Measurements from ENCODE around the gene C9orf85.

- TF ChIP-seq CTCF (IDR thresholded peaks at IDR 0.05) (no peak), POLR2A (IDR thresholded peaks at IDR 0.05) (no peak)
Measured at GRCh38 chr9:71897577-71897976, 13.9 kb upstream of the C9orf85 start.
